IMR-90 (cell line): ENCODE data around the gene SPTLC1. TPM values are rescaled to one million over a fixed set of nuclear protein-coding genes. Genes with fewer than 3 reads are reported as not detected.
"Not testable (repeated sequence)": the region's sequence is repeated elsewhere in the genome, so short reads cannot be mapped to it uniquely, and the experiment has no call there.

Experiments
- ATAC-seq: fragments of 200-7000 bp; cut with Tn5 transposase; 2 replicates; pipeline ENCODE4 v1.9.1; 2020; ENCODE audit warnings: low read depth, mild to moderate bottlenecking, moderate library complexity
- BruUV-seq: library from RNA; stranded (reverse); fragments of 400-500 nt; replicated peaks from 2 replicates; lab custom pipeline; 2021; lab: Mats Ljungman, UMichigan
- CTCF ChIA-PET: fragments of 300-600 bp; formaldehyde crosslinking; extraction: SDS; loops from one replicate; lab custom pipeline; 2021; ENCODE audit warnings: antibody characterized with exemption; lab: Yijun Ruan, JAX
- POLR2A ChIA-PET: fragments of 300-600 bp; sonication (Branson Sonifier 250); formaldehyde crosslinking; loops from one replicate; lab custom pipeline; 2022; ENCODE audit warnings: antibody characterized with exemption; ENCODE audit not compliant: unreplicated experiment; lab: Charles Lee
- DNase-seq: peaks from one replicate; pipeline ENCODE4 v3.0.0; 2013
- H2AFZ ChIP-seq: replicated peaks from 2 replicates; pipeline ENCODE3; 2013; ENCODE audit warnings: low read length, mild to moderate bottlenecking; ENCODE audit not compliant: poor library complexity
- H2AK5ac ChIP-seq: 2 replicates; pipeline ENCODE4 v1.6.1; 2013; ENCODE audit warnings: low read depth, low read length, inconsistent platforms
- H2AK9ac ChIP-seq: replicated peaks from 2 replicates; pipeline ENCODE3; 2013; ENCODE audit warnings: mild to moderate bottlenecking, low read depth, low read length, moderate library complexity; ENCODE audit not compliant: poor library complexity
- H2BK120ac ChIP-seq: 2 replicates; pipeline ENCODE4 v1.6.1; 2013; ENCODE audit warnings: low read depth, low read length, inconsistent platforms
- H2BK15ac ChIP-seq: 3 replicates; pipeline ENCODE4 v1.6.1; 2013; ENCODE audit warnings: low read depth, low read length, inconsistent platforms
- H2BK20ac ChIP-seq: 2 replicates; pipeline ENCODE4 v1.6.1; 2013; ENCODE audit warnings: low read depth, mild to moderate bottlenecking, inconsistent platforms, low read length, moderate library complexity
- H2BK5ac ChIP-seq: 2 replicates; pipeline ENCODE4 v1.6.1; 2013; ENCODE audit warnings: mild to moderate bottlenecking, low read depth, low read length, inconsistent platforms; ENCODE audit not compliant: poor library complexity, severe bottlenecking
- H3K14ac ChIP-seq: replicated peaks from 2 replicates; pipeline ENCODE4 v1.6.1; 2013; ENCODE audit warnings: low read depth, low read length, inconsistent platforms
- H3K18ac ChIP-seq: 2 replicates; pipeline ENCODE4 v1.6.1; 2013; ENCODE audit warnings: low read depth, low read length, control low read depth
- H3K23ac ChIP-seq: 2 replicates; pipeline ENCODE4 v1.6.1; 2013; ENCODE audit warnings: low read depth, low read length, inconsistent platforms
- H3K27ac ChIP-seq: 2 replicates; pipeline ENCODE4 v1.5.1; 2013; ENCODE audit warnings: mild to moderate bottlenecking, control low read depth, low read length; ENCODE audit not compliant: insufficient read depth
- H3K27me3 ChIP-seq: 2 replicates; pipeline ENCODE4 v1.6.1; 2013; ENCODE audit warnings: low read length; ENCODE audit not compliant: control insufficient read depth, insufficient read depth
- H3K36me3 ChIP-seq: 2 replicates; pipeline ENCODE4 v1.6.1; 2013; ENCODE audit warnings: low read length, mixed read lengths; ENCODE audit not compliant: control insufficient read depth, insufficient read depth
- H3K4ac ChIP-seq: 2 replicates; pipeline ENCODE4 v1.6.1; 2013; ENCODE audit warnings: low read depth, low read length, inconsistent platforms
- H3K4me1 ChIP-seq: 2 replicates; pipeline ENCODE4 v1.6.1; 2013; ENCODE audit warnings: low read length, mixed read lengths; ENCODE audit not compliant: control insufficient read depth, insufficient read depth
- H3K4me2 ChIP-seq: 2 replicates; pipeline ENCODE4 v1.6.1; 2013; ENCODE audit warnings: low read depth, mild to moderate bottlenecking, control low read depth, low read length, moderate library complexity
- H3K4me3 ChIP-seq: 2 replicates; pipeline ENCODE4 v1.5.1; 2013; ENCODE audit warnings: low read depth, mild to moderate bottlenecking, control low read depth, low read length, moderate library complexity; ENCODE audit not compliant: insufficient read depth
- H3K56ac ChIP-seq: 2 replicates; pipeline ENCODE4 v1.6.1; 2013; ENCODE audit warnings: low read length, inconsistent platforms; ENCODE audit not compliant: insufficient read depth; ENCODE audit errors: extremely low read depth
- H3K79me1 ChIP-seq, 2 experiments: 2 replicates each; pipeline ENCODE4 v1.6.1; 2013; ENCODE audit warnings: low read length in 2 of 2, inconsistent platforms in 1 of 2, low read depth in 1 of 2
- H3K9ac ChIP-seq: 2 replicates; pipeline ENCODE4 v1.6.1; 2013; ENCODE audit warnings: low read depth, low read length, control low read depth
- H3K9me1 ChIP-seq: 2 replicates; pipeline ENCODE4 v1.6.1; 2013; ENCODE audit warnings: low read length, inconsistent platforms; ENCODE audit not compliant: insufficient read depth
- H3K9me3 ChIP-seq: 2 replicates; pipeline ENCODE4 v1.6.1; 2013; ENCODE audit warnings: low read length; ENCODE audit not compliant: control insufficient read depth, insufficient read depth
- H4K20me1 ChIP-seq: 2 replicates; pipeline ENCODE4 v1.6.1; 2013; ENCODE audit warnings: low read length, inconsistent platforms; ENCODE audit not compliant: insufficient read depth
- H4K5ac ChIP-seq: 2 replicates; pipeline ENCODE4 v1.6.1; 2013; ENCODE audit warnings: mild to moderate bottlenecking, low read depth, low read length, control low read depth
- H4K8ac ChIP-seq, 2 experiments: 2 replicates each; pipeline ENCODE4 v1.6.1; 2013; ENCODE audit warnings: low read depth in 2 of 2, low read length in 2 of 2, control low read depth in 1 of 2, inconsistent platforms in 1 of 2
- H4K91ac ChIP-seq: 2 replicates; pipeline ENCODE4 v1.6.1; 2013; ENCODE audit warnings: low read depth, low read length, inconsistent platforms; ENCODE audit not compliant: insufficient read depth
- MAFK ChIP-seq: IDR thresholded peaks from 2 replicates; pipeline ENCODE4 v1.6.1; 2012; ENCODE audit warnings: low read depth, low read length, improper control_type of control experiment
- WGBS, 2 experiments: methylation state at CpG; one replicate each; pipeline versions ENCODE4 v1.1.5 to v1.1.7; 2013; ENCODE audit warnings: missing lambda C conversion rate in 2 of 2; ENCODE audit not compliant: insufficient read length in 1 of 2; ENCODE audit errors: extremely low coverage in 2 of 2; 5-methylcytosine and 5-hydroxymethylcytosine counted together
- dilution Hi-C: fragments of 300-500 bp; cut with HindIII; formaldehyde crosslinking; loops from one replicate; pipeline ENCODE4 v1.14.3; 2018; ENCODE audit warnings: low sequenced_read_pairs; ENCODE audit not compliant: unreplicated experiment
- in situ Hi-C: fragments of 300-500 bp; cut with MboI; formaldehyde crosslinking; loops from 3 replicates; pipeline ENCODE4 v1.14.3; 2019; ENCODE audit warnings: low sequenced_read_pairs, inconsistent platforms, mixed read lengths
- intact Hi-C: fragments of 100-400 bp; cut with micrococcal nuclease; formaldehyde crosslinking; loops from 2 replicates; pipeline ENCODE4 v1.10.0; 2022
- polyA plus RNA-seq, 3 experiments: library from polyadenylated mRNA; depleted of rRNA; stranded (reverse); fragments of >200 nt; gene quantifications; 2 replicates each; pipeline ENCODE4 v1.2.3, GENCODE V29; 2012; ENCODE audit warnings: low replicate concordance in 1 of 3
- total RNA-seq: library from RNA; depleted of rRNA; stranded (reverse); fragments of >200 nt; gene quantifications from 2 replicates; pipeline ENCODE4 v1.2.3, GENCODE V29; 2012

Gene SPTLC1
- total and polyA plus RNA-seq, 2 of the 4 experiments (the other 2 are of a cell fraction): 65.7 to 92.7 TPM

DNA sequence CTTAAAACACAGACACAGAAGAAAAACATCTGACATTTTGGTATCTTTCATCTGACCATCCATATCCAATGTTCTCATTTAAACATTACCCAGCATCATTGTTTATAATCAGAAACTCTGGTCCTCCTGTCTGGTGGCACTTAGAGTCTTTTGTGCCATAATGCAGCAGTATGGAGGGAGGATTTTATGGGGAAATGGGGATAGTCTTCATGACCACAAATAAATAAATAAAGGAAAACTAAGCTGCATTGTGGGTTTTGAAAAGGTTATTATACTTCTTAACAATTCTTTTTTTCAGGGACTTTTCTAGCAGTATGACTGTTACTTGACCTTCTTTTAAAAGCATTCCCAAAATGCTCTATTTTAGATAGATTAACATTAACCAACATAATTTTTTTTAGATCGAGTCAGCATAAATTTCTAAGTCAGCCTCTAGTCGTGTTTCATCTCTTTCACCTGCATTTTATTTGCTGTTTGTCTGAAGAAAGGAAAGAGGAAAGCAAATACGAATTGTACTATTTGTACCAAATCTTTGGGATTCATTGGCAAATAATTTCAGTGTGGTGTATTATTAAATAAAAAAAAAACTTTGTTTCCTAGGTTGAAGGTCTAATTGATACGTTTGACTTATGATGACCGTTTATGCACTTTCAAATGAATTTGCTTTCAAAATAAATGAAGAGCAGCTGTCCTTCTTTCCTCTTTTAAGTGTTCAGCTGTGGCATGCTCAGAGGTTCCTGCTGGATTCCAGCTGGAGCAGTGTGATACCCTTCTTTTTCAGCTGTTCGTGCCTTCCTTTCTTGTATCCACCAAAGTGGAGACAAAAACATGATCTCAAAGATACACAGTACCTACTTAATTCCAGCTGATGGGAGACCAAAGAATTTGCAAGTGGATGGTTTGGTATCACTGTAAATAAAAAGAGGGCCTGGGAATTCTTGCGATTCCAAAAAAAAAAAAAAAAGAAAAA is 35.6 kb upstream of the SPTLC1 start:
- Histone ChIP-seq H3K4me1 (peaks cover 37% of the 10 kb centered on the region), H2BK20ac (peak overlapping the region; percentile 42), H3K79me1 (peaks cover 13 to 48% of the 10 kb centered on the region in 2 experiments), H2BK5ac (peak overlapping the region; percentile 87), H3K36me3 (peaks cover 23% of the 10 kb centered on the region), H3K18ac (peak overlapping the region; percentile 56; the same call in 1 of the 2 replicates), H2BK120ac (peak overlapping the region; percentile 67), H4K91ac (peak overlapping the region; percentile 63; the same call in 1 of the 2 replicates), H3K4ac (peak overlapping the region; percentile 24; the same call in 1 of the 2 replicates), H3K9me1 (peaks cover 23% of the 10 kb centered on the region), H4K8ac (peak overlapping the region in 1 of 2 experiments; percentile 33; a peak in 2 of 4 replicates)
- H4K5ac ChIP-seq, POLR2A ChIA-PET, BruUV-seq, ATAC-seq, H3K9me3 ChIP-seq, H3K27me3 ChIP-seq, H4K20me1 ChIP-seq, H3K23ac ChIP-seq, H2AK9ac ChIP-seq, intact Hi-C loops, H3K4me2 ChIP-seq, H2AFZ ChIP-seq, H2AK5ac ChIP-seq, H3K9ac ChIP-seq, dilution Hi-C loops, H3K4me3 ChIP-seq, H3K56ac ChIP-seq, H2BK15ac ChIP-seq, H3K14ac ChIP-seq, in situ Hi-C loops, CTCF ChIA-PET, H3K27ac ChIP-seq: not testable (repeated sequence)
- peak; percentile 64 for TF ChIP-seq MAFK
- DNase-seq: peak; percentile 13
- WGBS, 2 experiments: no CpG with 5 or more reads among the region's 7 CpGs
